ENCODE results near the gene SMIM9.

GRCh38 chrX:154791939-154792338 lies 42.5 kb downstream of the SMIM9 start:
- no peak for TF ChIP-seq POLR2A (IDR thresholded peaks at IDR 0.05)
- no peak for TF ChIP-seq CTCF (IDR thresholded peaks at IDR 0.05 in 8 of 11, conservative IDR thresholded peaks at IDR 0.05 in 3 of 11)
